ENCODE data around the gene DNASE1L3. TPM values are rescaled to one million over a fixed set of nuclear protein-coding genes. Genes with fewer than 3 reads are reported as not detected.

DNASE1L3 gene
- total RNA-seq, 1 donor from 2014 or later = 10.0 TPM

DNA sequence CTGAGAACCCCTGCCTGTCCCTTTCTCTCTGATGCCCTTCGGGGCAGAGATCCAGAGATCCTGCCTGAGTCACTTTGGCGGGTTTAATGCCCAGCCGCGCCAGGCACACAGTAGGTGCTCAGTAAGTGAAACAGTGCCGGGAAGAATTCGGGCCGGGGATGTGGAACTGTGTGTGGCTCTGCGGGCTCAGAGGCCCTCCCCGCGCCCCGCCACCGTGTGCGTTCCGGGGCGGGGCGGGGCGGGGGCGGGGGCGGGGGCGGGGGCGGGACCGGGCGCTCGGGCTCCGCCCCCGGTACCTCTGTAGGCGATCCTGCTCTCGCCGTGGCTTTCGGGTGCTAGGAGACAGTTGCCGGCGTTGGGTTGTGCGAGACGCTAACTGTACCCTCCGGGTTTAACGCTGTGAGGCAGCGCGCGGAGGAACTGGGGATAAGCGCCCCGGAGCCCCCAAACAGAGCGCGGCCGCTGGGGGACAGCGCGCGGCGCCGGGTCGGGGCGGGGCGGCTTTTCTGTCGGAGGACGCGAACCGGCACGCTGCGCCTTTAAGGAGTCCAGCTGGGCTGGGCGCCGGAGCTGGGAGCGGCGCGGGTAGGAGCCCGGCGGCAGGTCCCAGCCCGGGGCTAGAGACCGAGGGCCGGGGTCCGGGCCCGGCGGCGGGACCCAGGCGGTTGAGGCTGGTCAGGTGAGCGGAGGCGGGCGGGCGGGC is 26.6 kb upstream of the DNASE1L3 start, which contains the start of gene ABHD6:
ABHD6 (plus strand) TSS at position 555 of the 703 bp plus-strand sequence. CDS start 18,795 bp downstream, outside the sequence.
- peaks cover 0 to 2% of the 10 kb centered on the region in 2 donors for H3K4me1 ChIP-seq
- H3K36me3 ChIP-seq = no peaks in the 10 kb centered on the region
- peak; percentile 14 to 85 for DNase-seq (ENCODE audit: low spot score in 2 of 2)
- intact Hi-C loops (cut with DNase I) = loop anchor here (1.0 kb wide), 2 partner anchors 20 to 69 kb away; partner anchors contain the start of genes HTD2 and RPP14
- peak within 1 kb of the TSS; percentile 60 to 69 for H3K27ac ChIP-seq
- H3K27me3 ChIP-seq = no peaks in the 10 kb centered on the region
- no peaks in the 10 kb centered on the region for H3K9me3 ChIP-seq
- H3K4me3 ChIP-seq = peak within 1 kb of the TSS; percentile 80 to 81
- TF ChIP-seq CTCF (IDR thresholded peaks at IDR 0.05) = peak in 1 of 3 experiments; percentile 10

DNA sequence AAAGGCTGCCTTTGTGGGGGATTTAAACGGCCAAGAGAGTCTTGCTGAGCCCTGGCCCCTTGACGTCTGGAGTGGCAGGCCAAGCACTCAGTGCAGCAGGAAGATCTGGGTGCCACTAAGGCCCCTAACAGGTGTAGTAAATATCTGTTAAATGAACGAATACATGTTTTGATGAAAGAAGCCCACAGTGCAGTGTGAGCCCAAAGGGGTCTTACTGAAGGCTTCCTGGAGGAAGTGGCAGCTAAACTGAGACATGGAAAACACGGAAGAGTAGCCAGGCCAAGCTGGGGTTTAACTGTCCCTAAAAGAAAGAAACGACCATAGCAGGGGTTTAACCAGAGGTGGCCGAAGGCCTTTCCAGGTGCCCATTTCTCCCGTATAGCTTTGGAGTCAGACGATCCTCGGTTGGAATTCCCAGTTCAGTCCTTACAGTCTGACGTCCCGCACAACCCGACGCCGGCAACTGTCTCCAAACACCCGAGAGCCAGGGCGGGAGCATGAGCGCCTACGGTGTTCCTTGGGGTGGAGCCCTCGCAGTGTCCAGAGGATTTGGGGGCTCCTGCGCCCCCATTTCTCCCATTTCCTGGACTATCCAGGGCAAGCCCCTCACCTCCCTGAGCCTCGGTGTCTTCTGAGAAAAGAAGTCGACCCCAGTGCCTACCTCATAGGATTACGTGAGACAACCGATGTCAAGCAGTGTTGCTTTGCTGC is 25.9 kb upstream of the DNASE1L3 start:
- Histone ChIP-seq H3K36me3 (no peaks in the 10 kb centered on the region), H3K27ac (peak overlapping the region; percentile 60 to 69), H3K4me1 (peaks cover 0 to 2% of the 10 kb centered on the region in 2 donors), H3K9me3 (no peaks in the 10 kb centered on the region), H3K27me3 (no peaks in the 10 kb centered on the region), H3K4me3 (peak overlapping the region; percentile 80 to 81)
- intact Hi-C loops (cut with DNase I) = loop anchor here (1.0 kb wide), 2 partner anchors 19 to 70 kb away; partner anchors contain the start of genes HTD2 and RPP14
- TF ChIP-seq CTCF (IDR thresholded peaks at IDR 0.05) = no peak
- peak in 1 of 2 donors; percentile 62 for DNase-seq (ENCODE audit: low spot score in 2 of 2)

DNA sequence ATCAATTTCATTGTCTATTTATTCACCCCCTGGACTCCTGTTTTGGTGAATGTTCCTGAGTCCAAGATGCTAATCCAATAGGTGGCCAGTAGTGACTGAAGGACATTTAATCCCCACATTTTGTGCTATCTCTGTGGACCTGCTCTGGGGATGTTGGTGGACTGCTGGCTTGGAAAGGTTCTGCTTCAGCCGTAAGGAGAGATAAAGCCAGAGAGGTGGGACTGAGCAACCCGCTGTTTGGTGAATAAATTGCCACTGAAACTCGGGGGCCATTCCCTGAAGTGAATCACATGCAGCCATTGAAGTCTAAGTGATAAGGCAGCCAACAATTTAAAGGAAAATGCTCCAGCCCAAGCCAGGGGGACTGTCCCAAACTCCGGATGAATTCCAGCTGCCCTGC is 25.2 kb upstream of the DNASE1L3 start:
- TF ChIP-seq CTCF (IDR thresholded peaks at IDR 0.05) = no peak
- peaks cover 0 to 2% of the 10 kb centered on the region in 2 donors for H3K4me1 ChIP-seq
- no peak overlapping the region for H3K4me3 ChIP-seq
- no peaks in the 10 kb centered on the region for H3K27me3 ChIP-seq
- peak in 1 of 2 donors; percentile 35 for DNase-seq (ENCODE audit: low spot score in 2 of 2)
- intact Hi-C loops (cut with DNase I) = no loop called here
- H3K27ac ChIP-seq = no peak overlapping the region
- H3K9me3 ChIP-seq = no peaks in the 10 kb centered on the region
- H3K36me3 ChIP-seq = no peaks in the 10 kb centered on the region

DNA sequence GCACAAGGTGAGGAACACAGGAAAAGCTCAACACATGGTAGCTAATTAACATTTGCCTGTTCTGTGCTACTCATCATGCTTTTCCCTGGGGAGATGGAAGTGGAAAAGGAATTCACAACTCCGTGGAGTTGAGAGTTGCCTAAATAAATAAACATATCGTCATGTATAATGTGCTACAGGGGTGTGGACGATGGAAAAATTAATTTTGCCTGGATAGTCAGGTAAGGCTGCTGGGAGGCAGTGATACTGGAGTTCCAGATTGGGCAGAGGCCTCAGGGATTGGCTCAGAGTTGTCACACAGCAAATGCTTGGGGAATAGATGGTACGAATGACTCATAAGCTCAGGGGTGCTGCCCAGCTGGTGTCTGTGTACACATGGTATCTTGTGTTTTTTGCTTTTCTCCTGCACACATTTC is 23.8 kb upstream of the DNASE1L3 start:
- no peak for TF ChIP-seq CTCF (IDR thresholded peaks at IDR 0.05)
- intact Hi-C loops (cut with DNase I) = no loop called here
- Histone ChIP-seq H3K9me3 (no peaks in the 10 kb centered on the region), H3K4me3 (no peak overlapping the region), H3K27me3 (no peaks in the 10 kb centered on the region), H3K27ac (no peak overlapping the region), H3K4me1 (peaks cover 0 to 2% of the 10 kb centered on the region in 2 donors), H3K36me3 (no peaks in the 10 kb centered on the region)
- peak in 1 of 2 donors; percentile 39 for DNase-seq (ENCODE audit: low spot score in 2 of 2)

- peaks cover 0 to 2% of the 10 kb centered on the region in 2 donors for H3K4me1 ChIP-seq
- H3K9me3 ChIP-seq = no peaks in the 10 kb centered on the region
- no peak overlapping the region for H3K27ac ChIP-seq
- H3K36me3 ChIP-seq = no peaks in the 10 kb centered on the region
- H3K27me3 ChIP-seq = no peaks in the 10 kb centered on the region
- H3K4me3 ChIP-seq = no peak overlapping the region
- no peak for DNase-seq (ENCODE audit: low spot score in 2 of 2)
- no peak for TF ChIP-seq CTCF (IDR thresholded peaks at IDR 0.05)
- intact Hi-C loops (cut with DNase I) = no loop called here
Measured at GRCh38 chr3:58231666-58232065, 20.9 kb upstream of the DNASE1L3 start.

Data from ascending aorta (tissue), 2 donors.